Omental fat pad (tissue), 4 donors: ENCODE data around the gene SNRNP40. TPM values are rescaled to one million over a fixed set of nuclear protein-coding genes. Genes with fewer than 3 reads are reported as not detected.

Source experiments
- ATAC-seq: fragments of 150-250 bp; one replicate; pipeline ENCODE4 v1.9.1; 2016; ENCODE audit warnings: mild to moderate bottlenecking, moderate library complexity; ENCODE audit not compliant: low FRiP score
- DNase-seq: peaks from one replicate; pipeline ENCODE4 v3.0.0-alpha.2; 2019; ENCODE audit warnings: low spot score
- CTCF ChIP-seq, 3 donors: fragments of 450-650 bp; IDR thresholded peaks; one replicate each; pipeline ENCODE4 v1.5.1; 2016 to 2017; ENCODE audit warnings: antibody characterized with exemption in 3 of 3, mild to moderate bottlenecking in 3 of 3, moderate library complexity in 2 of 3
- total RNA-seq, 4 donors: library from RNA; depleted of rRNA; stranded (reverse); fragments of >200 nt; gene quantifications; one replicate each; pipeline ENCODE4 v1.1.0, GENCODE V29; 2016

The SNRNP40 gene
- total RNA-seq, 4 donors from 2014 or later = 32.5 to 53.2 (median 42.0) TPM

DNA sequence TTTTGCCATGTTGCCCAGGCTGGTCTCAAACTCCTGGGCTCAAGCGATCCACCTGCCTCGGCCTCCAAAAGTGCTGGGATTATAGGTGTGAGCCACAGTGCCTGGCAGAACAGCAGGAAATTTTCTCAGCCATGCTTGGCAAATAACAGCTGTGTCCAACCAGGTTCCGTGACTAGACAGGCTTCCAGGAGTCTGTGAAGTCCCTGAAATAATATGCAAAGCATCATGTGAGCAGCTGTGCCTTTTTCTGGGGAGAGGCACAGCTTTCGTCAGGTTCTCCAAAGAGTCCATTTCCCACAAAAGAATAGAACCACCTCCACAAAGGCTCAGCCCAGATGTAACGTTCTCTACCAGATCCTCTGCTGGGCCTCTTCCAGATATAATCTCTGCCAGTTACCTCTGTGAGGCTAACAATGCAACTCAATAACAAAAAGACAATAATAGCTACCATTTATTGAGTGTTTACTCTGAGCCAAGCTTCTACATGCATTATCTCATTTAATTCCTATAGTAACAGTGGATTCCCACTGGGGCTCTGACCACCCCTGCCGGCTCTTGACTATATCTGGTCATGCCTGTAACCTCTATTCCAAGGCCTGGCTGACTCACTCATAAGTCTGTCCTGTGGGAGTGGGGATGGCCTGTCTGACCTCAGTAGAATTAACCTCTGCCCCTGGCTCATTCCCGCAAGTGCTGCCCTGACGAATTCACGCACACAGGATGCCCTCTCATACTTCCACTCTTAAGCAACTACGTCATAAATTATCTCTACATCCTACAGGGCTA is 52.9 kb downstream of the SNRNP40 start:
- DNase-seq (no peak), ATAC-seq (no peak)

DNA sequence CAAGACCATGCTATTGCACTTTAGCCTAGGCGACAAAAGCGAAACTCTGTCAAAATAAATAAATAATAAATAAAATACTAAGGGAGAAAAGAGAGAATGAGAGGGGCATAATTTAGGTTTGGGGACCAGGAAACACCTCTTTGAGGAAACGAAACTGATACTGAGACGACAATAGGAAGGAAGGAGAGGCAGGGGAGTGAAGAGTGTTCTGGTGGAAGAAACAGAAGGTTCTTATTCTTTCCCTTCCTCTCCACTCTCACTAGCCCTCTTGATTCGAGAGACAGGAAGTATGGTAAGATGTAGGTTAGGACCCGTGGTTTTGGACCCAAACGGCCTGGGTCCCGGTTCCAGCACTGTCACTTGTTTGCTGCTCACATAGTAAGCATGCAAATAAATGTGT is 55.3 kb downstream of the SNRNP40 start:
- ATAC-seq (no peak), DNase-seq (no peak)
- TF ChIP-seq CTCF (IDR thresholded peaks at IDR 0.05) = no peak

More for the DNA sequence above, 52.9 kb downstream of the SNRNP40 start:
- no peak for TF ChIP-seq CTCF (IDR thresholded peaks at IDR 0.05)

- DNase-seq (no peak), ATAC-seq (no peak)
- no peak for TF ChIP-seq CTCF (IDR thresholded peaks at IDR 0.05)
Measured at GRCh38 chr1:31239653-31240241, 56.8 kb downstream of the SNRNP40 start, which contains the start of gene NKAIN1. TSS of gene NKAIN1 (minus strand) at chr1:31239887. CDS start at chr1:31239547, 340 bp downstream.

DNA sequence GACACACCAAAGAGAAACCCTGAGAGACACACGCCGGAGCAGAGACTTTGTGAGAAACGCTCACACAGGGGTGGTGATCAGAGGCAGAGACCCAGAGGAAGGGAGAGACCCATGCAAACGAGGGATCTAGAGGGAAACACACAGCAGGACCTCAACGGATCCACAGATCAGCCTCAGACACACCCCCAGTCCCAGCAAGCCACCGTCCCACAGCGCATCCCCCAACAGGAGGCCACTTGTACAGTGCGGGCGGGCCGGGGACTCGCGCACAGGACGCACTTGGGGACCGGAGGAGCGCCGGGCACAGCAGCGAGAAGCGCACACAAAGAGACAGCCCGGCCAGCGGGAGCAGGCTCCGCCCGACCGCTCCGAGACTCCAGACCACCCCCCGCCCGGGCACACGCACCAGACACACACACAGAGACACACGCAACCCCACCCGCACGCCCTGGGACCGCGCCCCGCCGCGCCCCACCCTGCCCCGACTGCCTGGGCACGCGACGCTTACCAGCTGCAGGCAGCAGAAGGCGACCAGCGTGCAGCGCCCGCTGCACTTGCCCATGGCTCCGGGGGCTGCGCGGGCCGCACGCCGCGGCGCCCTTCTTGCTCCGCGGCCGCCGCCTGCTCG is 57.5 kb downstream of the SNRNP40 start:
- ATAC-seq (no peak), DNase-seq (no peak)
- no peak for TF ChIP-seq CTCF (IDR thresholded peaks at IDR 0.05)

DNA sequence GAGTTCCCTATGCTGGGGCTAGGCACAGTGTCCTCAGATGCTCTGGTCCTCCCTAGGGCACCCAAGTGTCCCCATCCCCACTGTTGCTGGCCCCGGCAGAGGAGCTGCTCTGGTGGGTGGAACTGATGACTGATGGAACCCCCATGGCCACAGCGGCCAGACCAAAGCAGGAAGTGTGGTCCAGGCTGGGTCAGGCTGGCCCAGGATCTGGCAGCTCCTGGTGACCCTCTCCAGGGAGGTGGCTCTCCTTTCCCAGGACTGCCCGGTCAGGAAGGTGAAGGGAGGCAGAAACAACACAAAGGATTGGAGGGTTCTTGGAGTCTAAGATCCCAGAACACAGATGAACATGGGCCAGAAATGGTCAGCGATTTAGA is 58.0 kb downstream of the SNRNP40 start:
- ATAC-seq = no peak

DNA sequence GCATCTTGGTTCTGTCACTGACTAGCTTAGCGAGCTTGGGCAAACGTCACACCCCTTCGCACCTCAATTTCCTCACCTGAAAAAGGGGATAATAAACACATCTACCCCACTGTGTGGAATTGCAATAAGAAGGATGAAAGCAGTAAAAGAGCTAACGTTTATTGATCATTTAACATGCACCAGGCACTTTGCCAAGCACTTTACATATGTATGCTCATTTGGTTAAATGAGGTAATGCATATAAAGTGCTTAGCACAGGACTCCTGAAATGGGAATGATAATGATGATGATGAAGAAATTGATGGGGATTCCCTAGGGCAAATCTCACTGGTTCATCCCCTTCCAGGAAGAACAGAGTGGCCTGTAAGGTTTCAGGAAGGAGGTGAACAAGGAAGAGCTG is 61.7 kb downstream of the SNRNP40 start:
- ATAC-seq (no peak), DNase-seq (no peak)
- TF ChIP-seq CTCF (IDR thresholded peaks at IDR 0.05) = no peak

More for the DNA sequence above, 58.0 kb downstream of the SNRNP40 start:
- no peak for TF ChIP-seq CTCF (IDR thresholded peaks at IDR 0.05)
- no peak for DNase-seq
